LNCAP (cell line): Measurements from ENCODE around the gene DSC2.

Experiments used
- CTCF ChIP-seq: fragments of 450-650 bp; IDR thresholded peaks from 2 replicates; pipeline ENCODE4 v1.5.1; 2017; ENCODE audit warnings: mild to moderate bottlenecking

DSC2 gene

DNA sequence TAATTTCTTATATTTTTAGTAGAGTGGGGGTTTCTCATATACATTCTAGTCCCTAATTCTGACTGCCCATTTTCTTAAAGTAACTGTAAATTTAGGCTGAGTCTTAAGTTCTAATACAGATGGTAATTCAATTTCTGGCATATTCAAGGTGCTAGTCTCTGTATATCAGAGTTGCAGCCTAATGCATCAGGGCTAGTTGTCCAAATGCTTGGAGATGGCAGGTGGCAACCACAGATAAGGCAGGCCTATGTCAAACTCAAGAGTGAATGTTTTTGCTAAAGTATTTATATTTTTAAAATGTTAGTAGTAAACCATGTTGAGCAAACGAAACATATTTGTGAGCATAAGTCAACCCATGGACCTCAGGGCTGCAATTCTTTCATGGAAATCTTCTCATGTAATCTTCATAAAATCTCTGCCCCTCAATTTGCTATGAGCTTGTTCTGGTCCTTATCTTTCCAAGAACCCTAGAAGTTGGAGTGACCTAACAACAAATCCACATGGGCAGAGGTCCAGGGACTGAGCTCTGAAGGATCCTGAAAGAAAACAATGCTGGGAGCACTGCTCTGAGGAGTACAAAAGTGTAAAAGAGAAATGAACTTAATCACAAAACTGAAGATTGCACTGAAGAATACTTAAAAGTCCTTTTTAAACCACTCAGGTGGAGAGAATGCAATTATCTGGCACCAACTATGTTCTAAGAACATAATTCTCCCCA is 27.3 kb upstream of the DSC2 start:
- TF ChIP-seq CTCF: no peak

- no peak for TF ChIP-seq CTCF
Measured at GRCh38 chr18:31125878-31126277, 23.7 kb upstream of the DSC2 start.

DNA sequence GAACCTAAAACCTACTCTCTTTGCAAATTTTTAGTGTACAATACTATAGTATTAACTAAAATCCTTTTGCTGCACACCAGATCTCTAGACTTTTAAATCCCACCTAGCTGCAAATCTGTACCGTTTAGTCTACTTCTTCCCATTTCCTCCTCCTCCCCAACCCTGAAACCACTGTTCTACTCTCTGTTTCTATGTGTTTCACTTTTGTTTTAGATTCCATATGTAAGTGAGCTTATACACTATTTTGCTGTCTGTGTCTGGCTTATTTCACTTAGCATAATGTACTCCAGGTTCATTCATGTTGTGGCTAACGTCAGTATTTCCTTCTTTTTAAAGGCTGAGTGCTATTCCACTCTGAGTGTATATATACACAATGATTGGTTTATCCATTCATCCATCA is 18.4 kb upstream of the DSC2 start:
- TF ChIP-seq CTCF: no peak

DNA sequence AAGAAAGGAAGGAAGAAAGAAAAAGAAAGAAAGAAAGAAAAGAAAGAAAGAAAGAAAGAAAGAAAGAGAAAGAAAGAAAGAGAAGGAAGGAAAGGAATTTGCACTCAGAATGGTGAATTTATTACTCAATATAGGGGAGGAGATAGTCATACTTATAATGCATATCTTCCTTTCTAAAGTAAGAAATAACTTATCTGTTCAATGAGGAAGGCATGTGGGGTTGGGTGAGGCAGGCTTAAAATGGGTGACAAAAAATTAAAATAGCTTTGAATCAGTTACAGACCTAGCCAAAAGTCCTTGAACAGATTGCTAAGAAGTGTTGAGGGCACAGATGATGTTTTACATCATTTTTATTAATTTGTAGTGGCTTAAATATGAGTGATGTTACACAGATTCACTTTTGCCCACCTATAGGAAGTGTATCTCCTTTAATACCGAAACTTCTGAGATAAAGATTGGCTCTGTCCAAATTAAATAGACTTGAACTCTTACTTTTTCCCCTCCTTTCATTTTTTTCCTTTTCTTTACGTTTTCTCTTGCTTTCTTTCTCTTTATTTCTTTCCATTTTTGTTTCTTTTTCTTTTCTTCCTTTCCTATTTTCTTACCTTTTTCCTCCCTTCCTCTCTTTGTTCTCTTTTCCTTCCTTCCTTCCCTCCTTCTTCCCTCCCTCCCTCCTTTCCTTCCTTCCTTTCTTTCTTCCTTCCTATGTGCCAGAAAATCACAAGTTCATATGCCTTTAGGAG is 14.8 kb upstream of the DSC2 start:
- TF ChIP-seq CTCF: no peak

GRCh38 chr18:31112804-31113203 is 10.6 kb upstream of the DSC2 start:
- no peak for TF ChIP-seq CTCF

DNA sequence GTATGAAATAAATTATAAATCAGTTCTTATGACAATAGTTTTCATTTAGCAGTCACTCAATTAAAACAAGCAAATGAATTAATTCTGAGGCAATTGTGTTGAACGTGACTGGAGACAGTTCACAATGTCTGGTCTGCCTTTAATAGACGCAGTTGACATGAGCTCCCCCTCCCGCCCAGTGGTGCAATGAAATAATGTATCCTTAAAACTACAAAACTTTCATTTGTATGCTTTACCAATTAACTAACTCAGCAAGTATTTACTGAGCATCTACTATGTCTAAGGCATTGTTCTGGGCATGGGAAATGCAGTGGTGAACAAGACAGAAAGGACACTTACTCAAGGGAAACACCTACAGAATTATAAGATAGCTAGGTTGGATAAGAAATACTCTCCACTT is 3.5 kb upstream of the DSC2 start:
- no peak for TF ChIP-seq CTCF

DNA sequence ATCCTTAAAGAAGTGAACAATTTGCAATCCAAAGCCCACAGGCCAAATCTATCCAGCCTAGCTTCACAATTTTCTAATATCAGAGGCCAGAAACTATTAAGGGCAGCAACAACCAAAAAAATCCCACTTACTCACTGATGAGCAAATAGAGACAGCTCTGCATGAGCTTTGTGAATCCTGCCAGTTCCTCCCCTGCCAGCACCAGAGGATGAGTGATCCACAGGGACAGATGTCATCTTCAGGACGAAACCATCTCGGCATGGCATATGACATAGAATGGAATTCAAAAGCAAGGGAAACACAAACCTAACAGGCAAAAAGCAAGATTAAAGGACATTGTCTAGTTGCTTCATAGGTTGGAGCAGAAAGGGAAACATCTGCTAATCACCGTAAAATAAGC is 2.2 kb upstream of the DSC2 start:
- no peak for TF ChIP-seq CTCF
